ENCODE results near the gene MT1X.
"Not testable (repeated sequence)": the region's sequence is repeated elsewhere in the genome, so short reads cannot be mapped to it uniquely, and the experiment has no call there.

MT1X gene

DNA sequence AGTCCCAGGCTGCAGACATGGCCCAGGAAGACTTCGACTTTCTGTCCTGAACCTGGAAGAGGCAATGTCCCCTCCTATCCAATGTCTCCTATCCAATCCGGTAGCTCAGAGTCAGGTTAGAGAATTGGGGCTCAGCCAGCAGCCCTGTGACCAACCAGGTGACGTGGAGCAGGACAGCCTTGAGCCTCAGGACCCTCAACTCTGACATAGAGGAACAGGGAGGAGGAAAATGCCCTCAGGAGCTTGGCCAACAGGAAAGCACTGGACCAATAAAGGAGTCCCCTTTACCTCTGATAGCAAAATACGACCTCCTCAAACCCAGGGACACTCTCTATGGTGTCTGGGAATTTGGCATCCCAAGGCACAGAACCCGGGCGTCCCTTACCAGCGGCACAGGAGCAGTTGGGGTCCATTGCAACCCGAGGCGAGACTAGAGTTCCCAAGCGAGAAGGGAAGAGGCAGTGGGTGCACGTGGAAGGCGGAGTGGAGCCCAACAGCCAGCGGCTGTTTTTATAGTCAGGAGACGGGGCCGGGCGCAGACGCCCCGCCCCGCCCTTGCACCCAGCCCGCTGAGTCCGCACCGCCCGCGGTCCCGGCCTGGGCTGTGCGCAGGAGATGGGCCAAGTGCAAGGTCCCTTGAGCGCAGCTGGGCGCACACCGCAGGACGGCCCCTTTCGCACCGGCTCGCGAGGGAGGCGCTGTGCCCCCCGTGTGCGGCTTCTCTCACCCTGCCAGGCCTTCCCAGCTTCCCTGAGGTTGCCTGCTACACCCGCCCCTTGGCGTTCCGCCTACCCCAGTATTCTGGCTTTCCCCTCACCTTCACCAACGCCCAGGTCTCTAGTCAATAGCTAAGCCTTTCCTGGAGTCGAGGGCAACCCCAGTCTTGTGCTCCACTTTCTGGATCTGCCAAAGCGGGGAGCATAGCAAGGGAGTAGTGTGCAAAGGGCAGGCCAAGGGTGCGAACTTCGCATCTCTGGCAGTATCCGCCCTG, 14.4 kb upstream of the MT1X start, which contains the start of gene MT1G:
TSS of gene MT1G (minus strand) at position 485 of the 991 bp plus-strand sequence. CDS start at position 413, 72 bp downstream.
- no peak within 1 kb of the TSS for H3K4me3 ChIP-seq (ENCODE audit: low read depth, low read length)
- no peak for TF ChIP-seq CTCF (IDR thresholded peaks at IDR 0.05; ENCODE audit: low read depth, low read length, missing control alignments)
- DNase-seq (ENCODE audit: low read depth): no peak

DNA sequence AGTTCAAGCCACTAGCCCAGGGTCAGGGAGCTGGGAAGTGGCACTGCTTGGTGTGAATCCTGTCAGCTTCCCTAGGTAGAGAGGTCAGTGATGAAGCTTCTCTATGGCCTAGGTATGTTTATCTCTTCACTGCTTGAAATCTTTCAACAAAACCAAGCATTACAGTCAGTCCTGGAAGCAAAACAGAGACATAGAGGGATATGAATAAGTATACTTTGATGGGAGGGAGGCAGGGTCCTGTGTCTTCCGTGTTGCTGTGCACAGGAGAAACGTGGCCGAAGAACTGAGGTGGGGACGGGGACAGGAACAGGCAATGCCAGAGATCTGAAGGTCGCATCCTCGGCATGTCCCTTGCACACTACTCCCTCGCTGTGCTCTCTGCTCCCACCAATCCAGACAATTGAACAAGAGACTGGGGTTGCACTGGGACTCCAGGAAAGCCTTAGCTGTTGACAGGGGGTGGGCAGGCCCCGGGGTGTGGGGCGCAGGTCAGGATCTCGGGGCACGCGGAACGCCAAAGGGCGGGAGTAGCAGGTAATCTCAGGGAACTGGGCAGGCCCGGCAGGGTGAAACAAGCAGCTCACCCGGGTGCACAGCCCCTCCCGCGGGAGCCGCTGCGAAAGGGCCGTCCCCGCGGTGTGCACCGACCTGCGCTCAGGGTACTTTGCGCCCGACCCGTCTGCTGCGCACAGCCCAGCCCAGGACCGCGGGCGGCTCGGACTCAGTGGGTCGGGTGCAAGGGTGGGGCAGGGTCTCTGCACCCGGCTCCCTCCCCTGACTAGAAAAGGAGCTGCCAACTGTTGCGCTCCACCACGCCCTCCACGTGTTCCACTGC, 13.0 kb upstream of the MT1X start, which contains the start of gene MT1H:
TSS of gene MT1H (plus strand) at position 810 of the 835 bp plus-strand sequence. CDS start 71 bp downstream, outside the sequence.
- DNase-seq (ENCODE audit: low read depth): no peak
- TF ChIP-seq CTCF (IDR thresholded peaks at IDR 0.05; ENCODE audit: low read depth, low read length, missing control alignments): no peak
- H3K4me3 ChIP-seq (ENCODE audit: low read depth, low read length): no peak within 1 kb of the TSS

DNA sequence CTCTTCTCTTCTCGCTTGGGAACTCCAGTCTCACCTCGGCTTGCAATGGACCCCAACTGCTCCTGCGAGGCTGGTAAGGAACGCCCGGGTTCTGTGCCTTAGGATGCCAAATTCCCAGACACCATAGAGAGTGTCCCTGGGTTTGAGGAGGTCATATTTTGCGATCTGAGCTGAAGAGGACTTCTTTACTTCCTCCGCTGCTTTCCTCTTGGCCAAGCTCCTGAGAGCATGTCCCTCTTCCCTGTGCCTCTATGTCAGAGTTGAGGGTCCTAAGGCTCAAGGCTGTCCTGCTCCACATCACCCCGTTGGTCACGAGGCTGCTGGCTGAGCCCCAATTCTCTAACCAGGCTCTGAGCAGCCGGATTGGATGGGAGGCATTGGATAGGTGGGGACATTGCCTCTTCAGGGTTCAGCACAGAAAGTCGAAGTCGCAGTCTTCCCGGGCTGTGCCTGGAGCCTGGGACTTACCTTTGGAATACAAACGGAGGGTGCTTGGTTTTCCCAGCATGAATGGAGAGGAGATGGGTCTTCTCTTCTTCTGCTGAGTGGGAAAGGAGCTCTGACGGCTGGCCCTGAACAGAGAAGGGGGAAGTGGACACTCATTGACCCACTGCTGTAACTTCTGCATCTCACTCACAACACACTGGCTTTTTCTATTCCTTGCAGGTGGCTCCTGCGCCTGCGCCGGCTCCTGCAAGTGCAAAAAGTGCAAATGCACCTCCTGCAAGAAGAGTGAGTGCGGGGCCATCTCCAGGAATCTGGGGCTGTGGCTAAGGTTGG, 12.2 kb upstream of the MT1X start:
- TF ChIP-seq CTCF (IDR thresholded peaks at IDR 0.05; ENCODE audit: low read depth, low read length, missing control alignments): no peak
- no peak overlapping the region for H3K4me3 ChIP-seq (ENCODE audit: low read depth, low read length)
- DNase-seq (ENCODE audit: low read depth): no peak

GRCh38 chr16:56670620-56670934, 11.7 kb upstream of the MT1X start:
- H3K4me3 ChIP-seq (ENCODE audit: low read depth, low read length): no peak overlapping the region
- DNase-seq (ENCODE audit: low read depth): no peak
- TF ChIP-seq CTCF (IDR thresholded peaks at IDR 0.05; ENCODE audit: low read depth, low read length, missing control alignments): no peak

DNA sequence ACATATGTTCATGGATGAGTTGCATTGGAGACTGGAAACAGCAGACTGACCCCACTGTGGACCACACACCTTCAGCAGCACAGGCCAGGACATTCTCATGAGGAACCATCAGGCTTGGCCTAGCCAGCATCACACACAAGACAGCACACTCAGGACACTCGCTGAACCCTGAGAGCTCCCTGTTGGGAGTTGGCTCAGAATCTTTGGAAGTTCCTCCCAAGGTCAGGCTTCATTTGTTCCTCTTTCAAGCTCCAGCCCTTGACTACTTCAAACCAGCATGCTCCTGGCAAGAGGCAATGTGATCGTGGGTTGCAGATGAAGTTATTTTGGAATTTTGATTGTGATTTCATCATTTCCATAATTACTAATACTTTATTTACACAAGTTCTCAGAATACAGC, 10.6 kb upstream of the MT1X start:
- DNase-seq (ENCODE audit: low read depth); H3K4me3 ChIP-seq (ENCODE audit: low read depth, low read length): not testable (repeated sequence)

DNA sequence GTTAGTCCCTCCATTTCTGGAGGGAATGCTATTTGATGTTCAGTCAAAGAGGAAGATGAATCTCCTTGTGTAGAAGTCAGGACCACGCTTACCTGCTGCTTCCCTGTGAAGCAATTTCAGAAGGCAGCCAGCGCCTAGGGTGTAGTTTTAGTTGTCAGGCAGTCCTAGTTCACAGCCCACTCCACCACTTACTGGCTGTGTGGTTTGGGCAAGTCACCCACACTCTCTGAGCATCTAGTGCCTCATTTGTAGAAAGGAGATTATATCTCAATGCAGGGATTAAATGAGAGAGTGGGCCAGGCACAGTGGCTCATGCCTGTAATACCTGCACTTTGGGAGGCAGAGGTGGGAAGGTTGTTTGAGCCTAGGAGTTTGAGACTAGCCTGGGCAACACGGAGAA, 10.1 kb upstream of the MT1X start:
- not testable (repeated sequence) for DNase-seq (ENCODE audit: low read depth)

GRCh38 chr16:56672761-56673536, 9.3 kb upstream of the MT1X start:
- H3K4me3 ChIP-seq (ENCODE audit: low read depth, low read length): no peak overlapping the region
- no peak for TF ChIP-seq CTCF (IDR thresholded peaks at IDR 0.05; ENCODE audit: low read depth, low read length, missing control alignments)
- DNase-seq (ENCODE audit: low read depth): no peak

More for the DNA sequence above, 10.1 kb upstream of the MT1X start:
- not testable (repeated sequence) for H3K4me3 ChIP-seq (ENCODE audit: low read depth, low read length)

Data from GM12864 (cell line).